ENCODE data around the gene OPRL1.

DNA sequence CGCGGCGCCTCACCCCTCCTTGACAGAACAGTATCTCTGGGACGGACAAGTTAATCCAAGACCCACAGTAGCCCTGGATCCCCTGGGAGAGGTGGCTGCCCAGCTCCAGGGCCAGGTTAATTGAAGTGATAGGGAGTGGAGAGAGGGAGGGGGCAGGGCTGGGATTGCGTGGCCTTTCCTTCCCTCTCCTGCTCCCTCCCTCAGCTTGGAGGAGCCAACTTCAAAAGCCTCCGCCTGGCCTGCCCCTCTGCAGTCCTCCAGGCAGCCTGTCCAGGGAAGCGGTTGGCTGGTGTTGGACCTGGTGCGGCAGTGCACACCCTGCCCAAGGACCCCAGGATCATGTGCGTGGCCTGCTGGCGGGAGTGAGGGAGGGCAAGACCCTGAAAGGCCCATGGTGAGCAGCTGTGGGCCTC lies 43.9 kb upstream of the OPRL1 start, which contains the start of gene C20orf204:
- TF ChIP-seq, protein P1, sequence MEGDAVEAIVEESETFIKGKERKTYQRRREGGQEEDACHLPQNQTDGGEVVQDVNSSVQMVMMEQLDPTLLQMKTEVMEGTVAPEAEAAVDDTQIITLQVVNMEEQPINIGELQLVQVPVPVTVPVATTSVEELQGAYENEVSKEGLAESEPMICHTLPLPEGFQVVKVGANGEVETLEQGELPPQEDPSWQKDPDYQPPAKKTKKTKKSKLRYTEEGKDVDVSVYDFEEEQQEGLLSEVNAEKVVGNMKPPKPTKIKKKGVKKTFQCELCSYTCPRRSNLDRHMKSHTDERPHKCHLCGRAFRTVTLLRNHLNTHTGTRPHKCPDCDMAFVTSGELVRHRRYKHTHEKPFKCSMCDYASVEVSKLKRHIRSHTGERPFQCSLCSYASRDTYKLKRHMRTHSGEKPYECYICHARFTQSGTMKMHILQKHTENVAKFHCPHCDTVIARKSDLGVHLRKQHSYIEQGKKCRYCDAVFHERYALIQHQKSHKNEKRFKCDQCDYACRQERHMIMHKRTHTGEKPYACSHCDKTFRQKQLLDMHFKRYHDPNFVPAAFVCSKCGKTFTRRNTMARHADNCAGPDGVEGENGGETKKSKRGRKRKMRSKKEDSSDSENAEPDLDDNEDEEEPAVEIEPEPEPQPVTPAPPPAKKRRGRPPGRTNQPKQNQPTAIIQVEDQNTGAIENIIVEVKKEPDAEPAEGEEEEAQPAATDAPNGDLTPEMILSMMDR (IDR thresholded peaks at IDR 0.05) = no peak
- TF ChIP-seq POLR2AphosphoS5 (IDR thresholded peaks at IDR 0.05; ENCODE audit: low read depth, low read length) = no peak
- TF ChIP-seq, protein P2, sequence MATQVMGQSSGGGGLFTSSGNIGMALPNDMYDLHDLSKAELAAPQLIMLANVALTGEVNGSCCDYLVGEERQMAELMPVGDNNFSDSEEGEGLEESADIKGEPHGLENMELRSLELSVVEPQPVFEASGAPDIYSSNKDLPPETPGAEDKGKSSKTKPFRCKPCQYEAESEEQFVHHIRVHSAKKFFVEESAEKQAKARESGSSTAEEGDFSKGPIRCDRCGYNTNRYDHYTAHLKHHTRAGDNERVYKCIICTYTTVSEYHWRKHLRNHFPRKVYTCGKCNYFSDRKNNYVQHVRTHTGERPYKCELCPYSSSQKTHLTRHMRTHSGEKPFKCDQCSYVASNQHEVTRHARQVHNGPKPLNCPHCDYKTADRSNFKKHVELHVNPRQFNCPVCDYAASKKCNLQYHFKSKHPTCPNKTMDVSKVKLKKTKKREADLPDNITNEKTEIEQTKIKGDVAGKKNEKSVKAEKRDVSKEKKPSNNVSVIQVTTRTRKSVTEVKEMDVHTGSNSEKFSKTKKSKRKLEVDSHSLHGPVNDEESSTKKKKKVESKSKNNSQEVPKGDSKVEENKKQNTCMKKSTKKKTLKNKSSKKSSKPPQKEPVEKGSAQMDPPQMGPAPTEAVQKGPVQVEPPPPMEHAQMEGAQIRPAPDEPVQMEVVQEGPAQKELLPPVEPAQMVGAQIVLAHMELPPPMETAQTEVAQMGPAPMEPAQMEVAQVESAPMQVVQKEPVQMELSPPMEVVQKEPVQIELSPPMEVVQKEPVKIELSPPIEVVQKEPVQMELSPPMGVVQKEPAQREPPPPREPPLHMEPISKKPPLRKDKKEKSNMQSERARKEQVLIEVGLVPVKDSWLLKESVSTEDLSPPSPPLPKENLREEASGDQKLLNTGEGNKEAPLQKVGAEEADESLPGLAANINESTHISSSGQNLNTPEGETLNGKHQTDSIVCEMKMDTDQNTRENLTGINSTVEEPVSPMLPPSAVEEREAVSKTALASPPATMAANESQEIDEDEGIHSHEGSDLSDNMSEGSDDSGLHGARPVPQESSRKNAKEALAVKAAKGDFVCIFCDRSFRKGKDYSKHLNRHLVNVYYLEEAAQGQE (IDR thresholded peaks at IDR 0.05; ENCODE audit: insufficient read depth in 1 of 2, low read depth in 2 of 2, low read length in 1 of 2) = no peak
- TF ChIP-seq TCF7L2 (IDR thresholded peaks at IDR 0.05; ENCODE audit: low read depth, low read length) = no peak; the same call in 1 of the 2 replicates

Measured in Panc1 (cell line).